Chondrocyte (in vitro differentiated cells): ENCODE measurements around the gene PTCHD4. TPM values are rescaled to one million over a fixed set of nuclear protein-coding genes. Genes with fewer than 3 reads are reported as not detected.
A peak's percentile ranks its signal among the peaks of the same experiment; 100 is the strongest.

Experiments
- DNase-seq: peaks from one replicate; pipeline ENCODE4 v3.0.0; 2021; ENCODE audit warnings: mixed read lengths, low spot score
- H3K27ac Mint-ChIP-seq: one replicate; pipeline ENCODE4 v1.8.0; 2021; ENCODE audit warnings: mild to moderate bottlenecking, moderate library complexity, mixed read lengths; ENCODE audit not compliant: unreplicated experiment
- H3K27me3 Mint-ChIP-seq: 2 replicates; pipeline ENCODE4 v1.8.0; 2021; ENCODE audit warnings: low read depth, mixed read lengths
- H3K36me3 Mint-ChIP-seq: 2 replicates; pipeline ENCODE4 v1.8.0; 2021; ENCODE audit warnings: low read depth, mixed read lengths
- H3K4me1 Mint-ChIP-seq: 2 replicates; pipeline ENCODE4 v1.8.0; 2021; ENCODE audit warnings: low read depth, mild to moderate bottlenecking, mixed read lengths
- H3K4me3 Mint-ChIP-seq: one replicate; pipeline ENCODE4 v1.8.0; 2021; ENCODE audit warnings: mild to moderate bottlenecking, moderate library complexity, mixed read lengths; ENCODE audit not compliant: unreplicated experiment
- H3K9me3 Mint-ChIP-seq: 2 replicates; pipeline ENCODE4 v1.8.0; 2021; ENCODE audit warnings: low read depth, mixed read lengths
- CTCF ChIP-seq: fragments of 200-600 bp; sonication (generic); IDR thresholded peaks from 2 replicates; pipeline ENCODE4 v1.5.0; 2021; ENCODE audit warnings: antibody characterized with exemption, mild to moderate bottlenecking, moderate library complexity
- long read RNA-seq: library from polyadenylated mRNA; stranded (forward); transcript quantifications from one replicate; pipeline ENCODE4 v2.0.0, GENCODE V29; 2021
- total RNA-seq: library from RNA; stranded (reverse); gene quantifications from 3 replicates; pipeline ENCODE4 v1.2.1, GENCODE V29; 2021

The PTCHD4 gene
- 0.95 to 7.6 TPM (median 1.1 TPM) in 3 replicates for total RNA-seq
- long read RNA-seq, partial matches to known transcripts = 0 of 2 reads
- long read RNA-seq, other reads (novel, unspliced or antisense) = 2 of 2 reads

DNA sequence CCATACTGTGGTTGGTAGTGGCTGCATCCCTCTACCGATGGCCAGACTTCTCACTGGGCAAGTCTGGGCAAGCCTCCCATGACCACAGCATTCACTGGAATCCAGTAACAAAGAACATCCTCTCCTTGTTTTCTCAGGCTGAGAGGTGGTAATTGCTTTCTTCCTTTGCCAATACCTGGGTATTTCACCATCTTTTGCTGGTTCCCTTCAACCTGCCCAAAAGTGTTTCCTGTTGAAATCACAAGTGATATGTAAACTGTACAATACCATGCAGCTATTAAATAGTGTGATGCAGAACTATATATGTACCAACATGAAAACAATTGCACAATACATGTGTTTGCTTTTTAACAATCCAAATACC, at the start of gene PTCHD4:
TSS of gene PTCHD4 (minus strand) at position 55 of the 364 bp plus-strand sequence. CDS start 42,240 bp downstream, outside the sequence.
- H3K9me3 Mint-ChIP-seq = peaks cover 4% of the 10 kb centered on the region
- H3K27ac Mint-ChIP-seq = peak within 1 kb of the TSS; percentile 81
- DNase-seq = no peak
- no peaks in the 10 kb centered on the region for H3K27me3 Mint-ChIP-seq
- H3K36me3 Mint-ChIP-seq = no peaks in the 10 kb centered on the region
- H3K4me3 Mint-ChIP-seq = peak within 1 kb of the TSS; percentile 59
- peaks cover 7% of the 10 kb centered on the region for H3K4me1 Mint-ChIP-seq
- TF ChIP-seq CTCF = no peak

DNA sequence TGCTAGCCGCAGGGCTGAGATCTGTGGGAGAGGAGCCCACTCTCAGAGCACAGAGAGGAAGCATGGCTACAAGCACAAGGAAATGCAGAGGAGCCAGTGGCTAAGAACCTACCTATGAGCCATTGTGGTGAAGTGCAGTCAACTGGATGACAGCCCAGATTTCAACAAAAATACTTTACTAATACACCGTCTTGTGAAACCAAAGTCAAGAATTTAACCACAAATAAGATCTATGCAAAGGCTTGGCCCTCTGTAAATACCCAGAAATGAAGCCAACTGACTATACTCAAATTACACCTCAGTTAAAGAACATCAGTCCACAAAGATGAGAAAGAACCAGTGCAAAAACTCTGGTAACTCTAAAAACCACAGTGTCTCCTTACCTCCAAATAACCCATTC, 40.1 kb upstream of the PTCHD4 start:
- peaks cover 2% of the 10 kb centered on the region for H3K36me3 Mint-ChIP-seq
- no peak overlapping the region for H3K27ac Mint-ChIP-seq
- DNase-seq = no peak
- H3K27me3 Mint-ChIP-seq = peaks cover 3% of the 10 kb centered on the region
- H3K4me1 Mint-ChIP-seq = peaks cover 4% of the 10 kb centered on the region
- no peak for TF ChIP-seq CTCF
- H3K4me3 Mint-ChIP-seq = no peak overlapping the region
- peaks cover 45% of the 10 kb centered on the region for H3K9me3 Mint-ChIP-seq

- H3K36me3 Mint-ChIP-seq = peaks cover 2% of the 10 kb centered on the region
- H3K4me1 Mint-ChIP-seq = peaks cover 4% of the 10 kb centered on the region
- H3K4me3 Mint-ChIP-seq = no peak overlapping the region
- no peak for TF ChIP-seq CTCF
- H3K27ac Mint-ChIP-seq = no peak overlapping the region
- DNase-seq = peak; percentile 39
- H3K27me3 Mint-ChIP-seq = peaks cover 3% of the 10 kb centered on the region
- H3K9me3 Mint-ChIP-seq = peaks cover 44% of the 10 kb centered on the region
Observed at GRCh38 chr6:48150701-48151100, 39.7 kb upstream of the PTCHD4 start.

- Mint-ChIP-seq H3K27ac (no peak overlapping the region), H3K4me3 (no peak overlapping the region), H3K27me3 (peaks cover 3% of the 10 kb centered on the region), H3K9me3 (peaks cover 19% of the 10 kb centered on the region), H3K4me1 (peaks cover 4% of the 10 kb centered on the region), H3K36me3 (peaks cover 2% of the 10 kb centered on the region)
- no peak for DNase-seq
- TF ChIP-seq CTCF = no peak
Observed at GRCh38 chr6:48147051-48147450, 36.1 kb upstream of the PTCHD4 start.

GRCh38 chr6:48144021-48144420, 33.0 kb upstream of the PTCHD4 start:
- no peak for TF ChIP-seq CTCF
- no peak overlapping the region for H3K4me3 Mint-ChIP-seq
- H3K27me3 Mint-ChIP-seq = peaks cover under 1% of the 10 kb centered on the region
- peaks cover 4% of the 10 kb centered on the region for H3K4me1 Mint-ChIP-seq
- no peak overlapping the region for H3K27ac Mint-ChIP-seq
- peaks cover under 1% of the 10 kb centered on the region for H3K9me3 Mint-ChIP-seq
- no peak for DNase-seq
- H3K36me3 Mint-ChIP-seq = no peaks in the 10 kb centered on the region
